MM.1S (cell line): ENCODE measurements around the gene SLC26A4.

Experiments
- DNase-seq: peaks from one replicate; pipeline ENCODE4 v3.0.0-alpha.2; 2015
- H2AFZ ChIP-seq: fragments of 300-600 bp; sonication (generic); 2 replicates; pipeline ENCODE4 v1.6.0; 2016; ENCODE audit warnings: antibody characterized with exemption, low read length
- H3F3A ChIP-seq: fragments of 300-600 bp; sonication (generic); 2 replicates; pipeline ENCODE4 v1.6.1; 2016; ENCODE audit warnings: mild to moderate bottlenecking, antibody characterized with exemption, low read length, moderate library complexity, mixed read lengths; ENCODE audit not compliant: insufficient read depth
- H3K27ac ChIP-seq: fragments of 300-600 bp; sonication (generic); 2 replicates; pipeline ENCODE4 v1.5.1; 2016; ENCODE audit warnings: mild to moderate bottlenecking, low read length
- H3K27me3 ChIP-seq: fragments of 300-600 bp; sonication (generic); replicated peaks from 2 replicates; pipeline ENCODE4 v1.6.0; 2016; ENCODE audit warnings: low read length; ENCODE audit not compliant: insufficient read depth
- H3K36me3 ChIP-seq: fragments of 300-600 bp; sonication (generic); replicated peaks from 2 replicates; pipeline ENCODE4 v1.6.1; 2016; ENCODE audit warnings: mild to moderate bottlenecking, low read length, mixed read lengths; ENCODE audit not compliant: insufficient read depth
- H3K4me1 ChIP-seq: fragments of 300-600 bp; sonication (generic); 2 replicates; pipeline ENCODE4 v1.6.1; 2016; ENCODE audit warnings: low read length, mixed read lengths
- H3K4me2 ChIP-seq: fragments of 300-600 bp; sonication (generic); 2 replicates; pipeline ENCODE4 v1.6.0; 2016; ENCODE audit warnings: low read depth, low read length
- H3K4me3 ChIP-seq: fragments of 300-600 bp; sonication (generic); 2 replicates; pipeline ENCODE4 v1.5.1; 2016; ENCODE audit warnings: low read length, mixed read lengths
- H3K79me2 ChIP-seq: fragments of 300-600 bp; sonication (generic); 2 replicates; pipeline ENCODE4 v1.6.1; 2016; ENCODE audit warnings: mixed run types, low read length, mixed read lengths
- H3K9ac ChIP-seq: fragments of 300-600 bp; sonication (generic); 2 replicates; pipeline ENCODE4 v1.6.1; 2016; ENCODE audit warnings: low read length, mixed read lengths
- H3K9me2 ChIP-seq: fragments of 300-600 bp; sonication (generic); replicated peaks from 2 replicates; pipeline ENCODE4 v1.6.1; 2016; ENCODE audit warnings: mild to moderate bottlenecking, low read length, mixed read lengths; ENCODE audit not compliant: insufficient read depth
- H3K9me3 ChIP-seq: fragments of 300-600 bp; sonication (generic); replicated peaks from 2 replicates; pipeline ENCODE4 v1.6.1; 2016; ENCODE audit warnings: mild to moderate bottlenecking, low read length, mixed read lengths; ENCODE audit not compliant: insufficient read depth
- H4K20me1 ChIP-seq: fragments of 300-600 bp; sonication (generic); 2 replicates; pipeline ENCODE4 v1.6.1; 2016; ENCODE audit warnings: mild to moderate bottlenecking, low read length, moderate library complexity, mixed read lengths; ENCODE audit not compliant: insufficient read depth
- EZH2 ChIP-seq: fragments of 300-600 bp; sonication (generic); optimal IDR thresholded peaks from 2 replicates; pipeline ENCODE3; 2017; ENCODE audit warnings: low read depth, mild to moderate bottlenecking, antibody characterized with exemption, low read length, mixed read lengths
- EZH2phosphoT487 ChIP-seq: fragments of 300-600 bp; sonication (generic); IDR thresholded peaks from 2 replicates; pipeline ENCODE4 v1.6.1; 2018; ENCODE audit warnings: antibody characterized with exemption, low read length
- TF ChIP-seq, protein P1 (sequence below): fragments of 300-600 bp; sonication (generic); IDR thresholded peaks from 2 replicates; pipeline ENCODE4 v1.5.1; 2016; ENCODE audit warnings: antibody characterized with exemption, low read length, mixed read lengths

The SLC26A4 gene

DNA sequence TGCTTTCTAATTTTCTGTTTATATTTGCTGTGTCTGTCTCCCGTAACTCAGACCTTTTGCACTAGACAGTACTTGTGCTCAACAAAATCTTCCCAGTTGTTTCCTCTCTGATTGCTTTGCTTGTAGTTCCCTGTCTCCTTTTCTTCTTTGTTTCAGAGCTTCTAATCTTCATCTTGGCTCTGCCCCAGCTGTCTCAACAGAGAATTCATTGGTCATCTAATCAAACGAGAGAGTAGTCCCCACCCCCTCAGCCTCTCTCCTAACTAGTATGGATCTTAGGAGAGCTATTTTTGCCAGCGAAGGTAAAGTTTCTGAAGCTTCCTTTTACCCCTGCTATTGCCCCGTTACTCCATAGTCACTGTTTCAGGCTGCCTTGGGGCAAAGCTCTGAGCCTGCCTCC is 32.8 kb downstream of the SLC26A4 start:
- no peak overlapping the region for H3K9ac ChIP-seq
- H2AFZ ChIP-seq = no peak overlapping the region
- H3K9me2 ChIP-seq = no peaks in the 10 kb centered on the region
- no peak for DNase-seq
- no peaks in the 10 kb centered on the region for H3K27me3 ChIP-seq
- H3K27ac ChIP-seq = no peak overlapping the region
- TF ChIP-seq EZH2 (no peak), EZH2phosphoT487 (no peak)
- TF ChIP-seq, protein P1, sequence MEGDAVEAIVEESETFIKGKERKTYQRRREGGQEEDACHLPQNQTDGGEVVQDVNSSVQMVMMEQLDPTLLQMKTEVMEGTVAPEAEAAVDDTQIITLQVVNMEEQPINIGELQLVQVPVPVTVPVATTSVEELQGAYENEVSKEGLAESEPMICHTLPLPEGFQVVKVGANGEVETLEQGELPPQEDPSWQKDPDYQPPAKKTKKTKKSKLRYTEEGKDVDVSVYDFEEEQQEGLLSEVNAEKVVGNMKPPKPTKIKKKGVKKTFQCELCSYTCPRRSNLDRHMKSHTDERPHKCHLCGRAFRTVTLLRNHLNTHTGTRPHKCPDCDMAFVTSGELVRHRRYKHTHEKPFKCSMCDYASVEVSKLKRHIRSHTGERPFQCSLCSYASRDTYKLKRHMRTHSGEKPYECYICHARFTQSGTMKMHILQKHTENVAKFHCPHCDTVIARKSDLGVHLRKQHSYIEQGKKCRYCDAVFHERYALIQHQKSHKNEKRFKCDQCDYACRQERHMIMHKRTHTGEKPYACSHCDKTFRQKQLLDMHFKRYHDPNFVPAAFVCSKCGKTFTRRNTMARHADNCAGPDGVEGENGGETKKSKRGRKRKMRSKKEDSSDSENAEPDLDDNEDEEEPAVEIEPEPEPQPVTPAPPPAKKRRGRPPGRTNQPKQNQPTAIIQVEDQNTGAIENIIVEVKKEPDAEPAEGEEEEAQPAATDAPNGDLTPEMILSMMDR = no peak
- no peaks in the 10 kb centered on the region for H3K4me1 ChIP-seq
- no peaks in the 10 kb centered on the region for H4K20me1 ChIP-seq
- no peaks in the 10 kb centered on the region for H3F3A ChIP-seq
- H3K79me2 ChIP-seq = no peaks in the 10 kb centered on the region
- H3K36me3 ChIP-seq = no peaks in the 10 kb centered on the region
- no peak overlapping the region for H3K4me2 ChIP-seq
- no peak overlapping the region for H3K4me3 ChIP-seq
- H3K9me3 ChIP-seq = no peaks in the 10 kb centered on the region

- H3K4me1 ChIP-seq = no peaks in the 10 kb centered on the region
- TF ChIP-seq EZH2 (no peak), EZH2phosphoT487 (no peak)
- TF ChIP-seq, protein P1 = no peak
- H3K27ac ChIP-seq = no peak overlapping the region
- DNase-seq = no peak
- H3K9ac ChIP-seq = no peak overlapping the region
- H3K4me3 ChIP-seq = no peak overlapping the region
- no peaks in the 10 kb centered on the region for H3K36me3 ChIP-seq
- H4K20me1 ChIP-seq = no peaks in the 10 kb centered on the region
- H3K4me2 ChIP-seq = no peak overlapping the region
- no peaks in the 10 kb centered on the region for H3F3A ChIP-seq
- no peaks in the 10 kb centered on the region for H3K79me2 ChIP-seq
- no peaks in the 10 kb centered on the region for H3K9me3 ChIP-seq
- H3K9me2 ChIP-seq = no peaks in the 10 kb centered on the region
- no peaks in the 10 kb centered on the region for H3K27me3 ChIP-seq
- H2AFZ ChIP-seq = no peak overlapping the region
Measured at GRCh38 chr7:107694386-107694785, 33.8 kb downstream of the SLC26A4 start.

DNA sequence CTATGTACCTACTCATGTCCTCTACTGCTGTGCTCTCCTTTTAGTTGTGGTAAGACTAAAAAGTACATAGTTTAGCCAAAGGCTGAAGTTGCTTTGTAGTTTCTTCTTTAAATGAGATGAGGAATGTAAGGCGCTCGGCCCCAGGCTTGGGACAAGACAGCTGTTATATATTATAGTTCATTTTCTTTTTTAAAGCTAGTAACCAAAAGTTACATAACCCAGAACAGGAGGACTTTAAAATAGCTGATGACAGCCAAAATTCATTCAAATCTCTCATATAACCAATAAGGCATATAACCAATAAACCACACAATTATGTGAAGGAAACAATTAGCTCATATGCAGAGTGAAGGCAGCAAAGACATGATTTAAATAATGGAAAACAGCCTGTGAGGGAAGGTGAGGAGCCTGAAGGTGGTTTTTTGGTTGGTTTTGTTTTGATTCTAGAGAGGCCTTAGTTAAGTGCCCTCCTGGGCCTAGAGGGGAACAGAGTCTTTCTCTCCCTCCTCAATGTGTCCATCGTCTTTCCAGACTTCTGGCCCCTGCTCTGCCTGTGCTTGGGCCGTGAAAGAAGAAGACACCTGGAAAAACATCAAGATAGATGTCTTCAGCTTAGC is 35.8 kb downstream of the SLC26A4 start:
- H3F3A ChIP-seq = no peaks in the 10 kb centered on the region
- H3K27ac ChIP-seq = no peak overlapping the region

More for the DNA sequence above, 35.8 kb downstream of the SLC26A4 start:
- Histone ChIP-seq H3K9me3 (no peaks in the 10 kb centered on the region), H2AFZ (no peak overlapping the region), H3K9ac (no peak overlapping the region), H3K79me2 (no peaks in the 10 kb centered on the region), H4K20me1 (no peaks in the 10 kb centered on the region), H3K4me2 (no peak overlapping the region), H3K4me1 (no peaks in the 10 kb centered on the region), H3K4me3 (no peak overlapping the region), H3K36me3 (no peaks in the 10 kb centered on the region), H3K27me3 (no peaks in the 10 kb centered on the region), H3K9me2 (no peaks in the 10 kb centered on the region)
- DNase-seq = no peak
- TF ChIP-seq EZH2 = no peak
- TF ChIP-seq, protein P1 = no peak
- no peak for TF ChIP-seq EZH2phosphoT487
